HG02642 (cell line): ENCODE data around the gene TMEM165.

Source experiments
- ATAC-seq: cut with Tn5 transposase; IDR thresholded peaks from one replicate; pipeline ENCODE4 v1.9.1; 2021; ENCODE audit warnings: mild to moderate bottlenecking; ENCODE audit not compliant: unreplicated experiment, poor library complexity

The TMEM165 gene

GRCh38 chr4:55398966-55399365 is 3.2 kb downstream of the TMEM165 start:
- ATAC-seq = no peak

DNA sequence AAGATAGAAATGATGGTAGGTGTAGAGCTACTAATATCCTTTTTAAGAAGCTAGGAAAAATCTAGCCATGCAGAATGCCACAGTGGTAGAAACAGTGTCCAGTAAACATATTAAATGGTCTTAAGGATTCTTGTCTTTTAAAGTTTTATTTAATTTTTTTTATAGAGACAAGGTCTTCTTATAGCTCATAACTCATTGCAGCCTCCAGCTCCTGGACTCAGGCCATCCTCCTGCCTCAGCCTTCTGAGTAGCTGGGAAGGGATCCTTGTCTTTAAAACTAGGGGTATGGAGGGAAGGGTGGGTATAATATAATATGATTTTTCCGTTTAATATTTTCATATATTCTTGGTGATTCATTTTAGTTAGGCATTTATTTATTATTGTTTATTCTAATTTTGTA is 3.8 kb downstream of the TMEM165 start:
- no peak for ATAC-seq

- ATAC-seq = no peak
Observed at GRCh38 chr4:55405073-55405472, 9.3 kb downstream of the TMEM165 start.

- no peak for ATAC-seq
Observed at GRCh38 chr4:55406545-55406944, 10.8 kb downstream of the TMEM165 start.

DNA sequence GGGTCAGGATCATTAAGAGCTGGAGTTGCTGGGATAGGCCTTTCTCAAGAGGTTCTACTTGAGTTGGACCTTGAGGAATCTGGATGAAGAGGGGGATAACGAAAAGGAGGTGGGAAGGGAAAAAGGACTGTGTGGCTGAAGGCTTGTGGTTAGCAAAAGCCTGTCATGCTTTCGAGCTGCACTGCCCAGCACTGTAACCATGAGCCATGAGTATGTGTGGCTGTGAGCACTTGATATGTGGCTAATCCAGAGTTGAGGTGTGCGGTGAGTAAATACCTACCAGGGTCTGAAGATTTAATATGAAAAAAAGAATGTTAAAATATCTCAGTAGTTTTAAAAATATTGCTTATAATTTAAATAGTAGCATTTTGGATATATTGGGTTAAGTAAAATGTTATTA is 11.4 kb downstream of the TMEM165 start:
- ATAC-seq = no peak

DNA sequence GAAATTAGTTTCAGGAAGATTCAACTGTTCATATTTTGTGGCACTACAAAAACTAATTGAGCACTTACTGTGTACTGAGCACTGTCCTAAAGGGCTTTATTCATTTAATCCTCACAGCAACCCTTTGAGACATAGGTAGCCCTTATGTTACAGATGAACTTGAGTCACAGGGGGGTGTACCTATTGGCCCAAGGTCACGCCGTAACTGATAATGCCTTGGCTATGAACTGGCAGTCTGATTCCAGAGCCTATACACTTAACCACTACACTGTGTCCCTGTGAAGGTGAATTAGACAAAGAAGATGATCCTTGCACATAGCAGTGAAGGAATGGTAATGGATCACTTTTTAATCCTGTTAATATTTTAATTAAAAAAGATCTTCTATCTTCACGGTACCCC is 12.0 kb downstream of the TMEM165 start:
- no peak for ATAC-seq

- peak; percentile 76 for ATAC-seq
Observed at GRCh38 chr4:55409468-55410171, 13.9 kb downstream of the TMEM165 start.

- no peak for ATAC-seq
Observed at GRCh38 chr4:55410431-55410830, 14.7 kb downstream of the TMEM165 start.

DNA sequence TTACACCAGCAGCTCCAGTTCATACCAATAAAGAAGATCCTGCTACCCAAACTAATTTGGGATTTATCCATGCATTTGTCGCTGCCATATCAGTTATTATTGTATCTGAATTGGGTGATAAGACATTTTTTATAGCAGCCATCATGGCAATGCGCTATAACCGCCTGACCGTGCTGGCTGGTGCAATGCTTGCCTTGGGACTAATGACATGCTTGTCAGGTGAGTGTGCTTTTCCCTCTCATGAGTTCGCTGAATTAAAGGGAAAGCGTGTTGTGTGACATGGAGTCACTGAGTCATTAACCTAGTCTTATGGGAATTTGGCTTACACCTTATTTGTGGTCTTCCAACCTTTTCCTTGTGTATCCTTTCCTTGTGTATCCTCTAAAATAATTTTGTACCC is 15.9 kb downstream of the TMEM165 start:
- no peak for ATAC-seq

DNA sequence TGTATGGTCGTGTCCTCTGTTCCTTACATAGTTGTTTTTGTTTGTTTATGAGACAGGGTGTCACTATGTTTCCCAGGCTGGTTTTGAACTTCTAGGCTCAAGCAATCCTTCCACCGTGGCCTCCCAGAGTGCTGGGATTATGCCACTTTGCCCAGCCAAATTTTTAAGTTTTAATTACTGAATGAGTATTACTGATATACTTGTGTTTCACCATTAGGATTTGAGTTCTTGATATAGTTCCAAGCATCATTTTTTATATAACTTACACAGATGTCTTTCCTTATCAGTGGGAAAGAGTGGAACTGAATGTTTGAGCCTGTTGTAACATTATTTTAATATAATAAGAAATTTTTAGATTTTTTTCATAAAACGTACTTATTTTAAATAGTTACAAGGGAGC is 20.4 kb downstream of the TMEM165 start:
- no peak for ATAC-seq

- ATAC-seq = no peak
Observed at GRCh38 chr4:55424791-55425190, 29.0 kb downstream of the TMEM165 start.

- ATAC-seq = no peak
Observed at GRCh38 chr4:55431710-55432336, 36.1 kb downstream of the TMEM165 start.

- peak; percentile 83 for ATAC-seq
Observed at GRCh38 chr4:55435141-55435841, 39.5 kb downstream of the TMEM165 start.

DNA sequence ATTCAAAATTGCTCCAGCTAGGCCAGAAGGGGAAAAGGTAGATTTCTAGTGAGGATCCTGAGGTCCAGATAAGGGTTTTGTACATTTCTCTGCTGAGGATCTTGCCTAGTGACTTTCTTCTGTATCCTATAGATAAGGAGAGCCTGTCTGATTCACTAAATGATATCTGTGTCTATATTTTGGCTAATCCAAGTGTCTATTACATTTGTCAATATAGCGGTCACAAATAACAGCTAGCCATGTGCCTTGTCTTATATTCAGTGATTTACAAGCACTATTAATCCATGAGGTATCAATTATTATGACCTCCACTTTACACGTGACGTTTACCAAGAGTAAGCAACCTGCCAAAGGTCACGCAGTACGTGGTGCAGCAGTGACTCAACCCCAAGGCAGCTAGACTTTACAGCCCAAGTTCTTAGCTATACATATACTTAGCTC is 41.6 kb downstream of the TMEM165 start:
- ATAC-seq = no peak

DNA sequence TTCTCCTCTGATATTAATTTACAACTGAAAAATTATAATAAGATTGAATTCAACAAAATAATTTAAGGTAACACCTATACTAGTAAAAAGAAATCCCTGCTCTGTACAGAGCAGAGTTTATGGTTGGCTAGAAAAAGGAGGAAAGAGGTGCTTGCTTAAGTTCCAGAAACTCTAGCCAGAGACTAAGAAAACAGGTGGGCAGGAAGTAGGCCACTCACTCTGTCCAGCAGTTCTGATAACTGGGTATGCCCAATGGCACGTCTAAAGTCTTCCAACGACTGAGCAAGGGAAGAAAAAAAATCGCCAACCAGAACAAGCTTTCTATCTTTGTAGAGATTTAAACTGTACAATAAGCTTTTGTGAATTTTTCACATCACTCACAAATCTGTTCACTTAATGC is 42.1 kb downstream of the TMEM165 start:
- no peak for ATAC-seq

DNA sequence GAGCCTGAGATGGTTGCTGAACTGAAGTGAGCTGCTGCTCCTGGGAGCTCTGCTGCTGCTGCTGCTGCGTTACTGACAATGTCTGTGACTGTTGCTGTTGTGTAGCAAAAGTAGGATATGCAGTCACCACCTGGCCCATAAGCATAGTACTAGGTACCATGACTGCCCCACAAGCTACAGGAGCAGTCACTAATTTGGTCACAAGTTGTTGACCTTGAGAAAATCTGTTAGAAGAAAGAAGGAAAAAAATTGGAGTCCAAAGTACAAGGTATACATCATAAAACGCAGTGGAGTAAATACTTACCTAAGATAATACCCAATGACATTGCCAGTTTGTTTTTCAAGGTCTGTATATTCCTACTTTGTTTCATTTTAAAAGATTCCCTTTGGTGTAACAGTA is 42.6 kb downstream of the TMEM165 start:
- ATAC-seq = no peak

DNA sequence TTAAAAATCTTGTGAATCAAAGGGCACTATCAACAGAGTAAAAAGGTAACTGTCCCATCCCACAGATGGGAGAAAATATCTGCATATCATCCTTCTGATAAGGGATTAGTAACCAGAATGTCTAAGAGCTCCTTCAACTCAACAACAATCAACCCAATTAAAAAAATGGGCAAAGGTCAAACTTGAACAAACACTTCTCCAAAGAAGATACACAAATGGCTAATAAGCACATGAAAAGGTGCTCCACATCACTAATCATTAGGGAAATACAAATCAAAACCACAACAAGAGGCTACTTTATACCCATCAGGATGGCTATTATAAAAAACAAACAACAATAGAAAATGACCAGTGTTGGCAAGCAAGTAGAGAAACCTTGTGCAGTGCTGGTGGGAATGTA is 43.3 kb downstream of the TMEM165 start:
- ATAC-seq = no peak

- ATAC-seq = no peak
Observed at GRCh38 chr4:55440786-55441185, 45.0 kb downstream of the TMEM165 start.

GRCh38 chr4:55442541-55442940 is 46.8 kb downstream of the TMEM165 start:
- ATAC-seq = no peak

DNA sequence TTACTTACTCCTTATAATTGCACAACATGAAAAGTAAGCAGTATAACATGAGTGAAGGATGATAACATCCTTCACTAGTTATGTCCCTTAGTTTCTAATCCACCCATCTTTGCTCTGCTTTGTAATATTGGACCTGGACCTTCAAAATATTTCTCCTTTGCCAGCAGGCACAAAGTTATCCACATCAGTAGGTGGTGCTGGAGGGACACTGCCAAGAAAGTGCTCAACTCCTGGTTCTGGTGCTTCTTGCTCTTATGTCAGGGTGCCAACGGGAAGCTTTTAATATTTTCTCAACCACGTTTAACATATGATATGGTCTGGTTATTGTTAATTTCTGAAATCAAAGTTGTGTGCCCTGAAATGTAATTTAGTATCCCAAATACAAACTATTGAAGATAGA is 49.1 kb downstream of the TMEM165 start:
- no peak for ATAC-seq

DNA sequence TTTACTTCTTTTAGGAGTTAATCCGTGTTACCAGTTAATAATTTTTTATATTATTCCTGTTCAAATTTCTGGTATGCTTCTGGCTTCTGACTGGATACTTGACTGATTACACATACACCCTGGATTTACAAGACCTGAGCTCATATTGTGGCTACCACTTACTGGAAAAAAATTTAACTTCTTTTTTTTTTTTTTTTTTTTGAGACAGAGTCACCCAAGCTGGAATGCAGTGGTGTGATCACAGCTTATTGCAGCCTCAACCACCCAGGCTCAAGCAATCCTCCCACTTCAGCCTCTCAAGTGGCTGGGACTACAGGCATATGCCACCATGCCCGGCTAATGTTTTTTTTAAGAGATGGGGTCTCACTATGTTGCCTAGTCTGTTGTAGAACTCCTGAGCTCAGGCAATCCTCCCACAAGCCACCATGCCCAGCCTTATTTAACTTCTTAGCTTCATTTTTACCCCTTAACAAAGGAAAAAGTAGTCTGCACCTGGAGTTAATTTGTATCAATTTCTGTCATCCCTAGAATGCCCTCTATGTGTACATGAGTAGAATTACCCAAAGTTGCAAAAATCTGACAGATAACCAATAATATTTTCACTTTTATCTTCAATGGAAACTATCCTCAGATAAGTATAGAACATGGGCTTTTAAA is 50.3 kb downstream of the TMEM165 start:
- ATAC-seq = no peak
